Large intestine (tissue), 3 donors: ENCODE measurements around the gene ADGRG3. TPM values are rescaled to one million over a fixed set of nuclear protein-coding genes. Genes with fewer than 3 reads are reported as not detected.

Experiments
- DNase-seq, 2 donors: peaks; one replicate each; pipeline versions ENCODE4 v3.0.0 to v3.0.0-alpha.2; 2013
- H3K27ac ChIP-seq: one replicate; pipeline ENCODE4 v1.5.1; 2013; ENCODE audit warnings: low read length
- H3K27me3 ChIP-seq: 2 replicates; pipeline ENCODE4 v1.6.1; 2013; ENCODE audit warnings: low read length; ENCODE audit not compliant: control insufficient read depth, insufficient read depth
- H3K36me3 ChIP-seq: 2 replicates; pipeline ENCODE4 v1.6.1; 2013; ENCODE audit warnings: low read length; ENCODE audit not compliant: control insufficient read depth, insufficient read depth
- H3K4me1 ChIP-seq: one replicate; pipeline ENCODE4 v1.6.1; 2013; ENCODE audit warnings: low read length; ENCODE audit not compliant: control insufficient read depth, insufficient read depth
- H3K4me3 ChIP-seq: one replicate; pipeline ENCODE4 v1.5.1; 2013; ENCODE audit warnings: low read length
- H3K9me3 ChIP-seq: one replicate; pipeline ENCODE4 v1.6.1; 2013; ENCODE audit warnings: mild to moderate bottlenecking, low read depth, low read length, moderate library complexity; ENCODE audit not compliant: control insufficient read depth
- WGBS: methylation state at CpG from one replicate; pipeline ENCODE4 v1.1.5; 2013; ENCODE audit warnings: low lambda C conversion rate; ENCODE audit not compliant: insufficient coverage; 5-methylcytosine and 5-hydroxymethylcytosine counted together
- polyA plus RNA-seq: library from polyadenylated mRNA; unstranded; fragments of 120-200 nt; gene quantifications from one replicate; pipeline ENCODE4 v1.2.1, GENCODE V29; 2013

The ADGRG3 gene
- polyA plus RNA-seq, 1 donor: 1.7 TPM

GRCh38 chr16:57632568-57632967 is 35.5 kb upstream of the ADGRG3 start:
- Histone ChIP-seq H3K9me3 (no peaks in the 10 kb centered on the region), H3K4me1 (peaks cover 62% of the 10 kb centered on the region), H3K27me3 (no peaks in the 10 kb centered on the region), H3K36me3 (peaks cover 8% of the 10 kb centered on the region), H3K4me3 (no peak overlapping the region), H3K27ac (no peak overlapping the region)
- DNase-seq: no peak
- no CpG with 5 or more reads among the region's 15 CpGs for WGBS

- DNase-seq: no peak
- peak overlapping the region; percentile 93 for H3K27ac ChIP-seq
- no peak overlapping the region for H3K4me3 ChIP-seq
- peaks cover 8% of the 10 kb centered on the region for H3K36me3 ChIP-seq
- no peaks in the 10 kb centered on the region for H3K27me3 ChIP-seq
- no CpG with 5 or more reads among the region's 11 CpGs for WGBS
- H3K9me3 ChIP-seq: no peaks in the 10 kb centered on the region
- H3K4me1 ChIP-seq: peaks cover 59% of the 10 kb centered on the region
These were observed 34.6 kb upstream of the ADGRG3 start for GRCh38 chr16:57633383-57634064.

GRCh38 chr16:57634171-57634570 is 33.9 kb upstream of the ADGRG3 start:
- DNase-seq: no peak
- WGBS: no CpG with 5 or more reads among the region's 4 CpGs
- Histone ChIP-seq H3K4me3 (no peak overlapping the region), H3K27ac (peak overlapping the region; percentile 93), H3K27me3 (no peaks in the 10 kb centered on the region), H3K9me3 (no peaks in the 10 kb centered on the region), H3K36me3 (peaks cover 8% of the 10 kb centered on the region), H3K4me1 (peaks cover 56% of the 10 kb centered on the region)

GRCh38 chr16:57635266-57636097 is 32.6 kb upstream of the ADGRG3 start:
- H3K27ac ChIP-seq: peak overlapping the region; percentile 93
- DNase-seq: peak; percentile 88 to 96
- H3K4me1 ChIP-seq: peaks cover 51% of the 10 kb centered on the region
- H3K27me3 ChIP-seq: no peaks in the 10 kb centered on the region
- H3K9me3 ChIP-seq: no peaks in the 10 kb centered on the region
- H3K36me3 ChIP-seq: peaks cover 8% of the 10 kb centered on the region
- peak overlapping the region; percentile 1 for H3K4me3 ChIP-seq
- no CpG with 5 or more reads among the region's 16 CpGs for WGBS

GRCh38 chr16:57636184-57636583 is 31.9 kb upstream of the ADGRG3 start:
- H3K4me1 ChIP-seq: peaks cover 50% of the 10 kb centered on the region
- H3K27ac ChIP-seq: peak overlapping the region; percentile 93
- WGBS: no CpG with 5 or more reads among the region's 5 CpGs
- H3K4me3 ChIP-seq: no peak overlapping the region
- peaks cover 8% of the 10 kb centered on the region for H3K36me3 ChIP-seq
- no peak for DNase-seq
- H3K9me3 ChIP-seq: no peaks in the 10 kb centered on the region
- H3K27me3 ChIP-seq: no peaks in the 10 kb centered on the region

GRCh38 chr16:57637020-57637419 is 31.1 kb upstream of the ADGRG3 start:
- peaks cover 8% of the 10 kb centered on the region for H3K36me3 ChIP-seq
- H3K9me3 ChIP-seq: no peaks in the 10 kb centered on the region
- H3K27ac ChIP-seq: no peak overlapping the region
- no peak for DNase-seq
- no peaks in the 10 kb centered on the region for H3K27me3 ChIP-seq
- H3K4me3 ChIP-seq: no peak overlapping the region
- peaks cover 49% of the 10 kb centered on the region for H3K4me1 ChIP-seq
- WGBS: no CpG with 5 or more reads among the region's 8 CpGs

- no peak for DNase-seq
- no peak overlapping the region for H3K27ac ChIP-seq
- H3K36me3 ChIP-seq: peaks cover 8% of the 10 kb centered on the region
- H3K27me3 ChIP-seq: no peaks in the 10 kb centered on the region
- H3K4me3 ChIP-seq: no peak overlapping the region
- WGBS: no CpG with 5 or more reads among the region's 8 CpGs
- peaks cover 49% of the 10 kb centered on the region for H3K4me1 ChIP-seq
- no peaks in the 10 kb centered on the region for H3K9me3 ChIP-seq
These were observed 30.7 kb upstream of the ADGRG3 start for GRCh38 chr16:57637424-57637823.

GRCh38 chr16:57637965-57638364 is 30.1 kb upstream of the ADGRG3 start:
- H3K27ac ChIP-seq: no peak overlapping the region
- H3K4me1 ChIP-seq: peaks cover 50% of the 10 kb centered on the region
- WGBS: no CpG with 5 or more reads among the region's 6 CpGs
- H3K36me3 ChIP-seq: peaks cover 9% of the 10 kb centered on the region
- no peaks in the 10 kb centered on the region for H3K27me3 ChIP-seq
- H3K4me3 ChIP-seq: no peak overlapping the region
- H3K9me3 ChIP-seq: no peaks in the 10 kb centered on the region
- no peak for DNase-seq

GRCh38 chr16:57638381-57638780 is 29.7 kb upstream of the ADGRG3 start:
- DNase-seq: no peak

GRCh38 chr16:57639172-57639887 is 28.8 kb upstream of the ADGRG3 start:
- Histone ChIP-seq H3K4me3 (no peak overlapping the region), H3K27ac (no peak overlapping the region), H3K36me3 (peaks cover 12% of the 10 kb centered on the region), H3K9me3 (no peaks in the 10 kb centered on the region), H3K4me1 (peaks cover 51% of the 10 kb centered on the region), H3K27me3 (no peaks in the 10 kb centered on the region)
- peak; percentile 53 to 57 for DNase-seq
- 63% methylated on average over 5 of the region's 23 CpGs for WGBS

More at GRCh38 chr16:57638381-57638780, 29.7 kb upstream of the ADGRG3 start:
- peaks cover 53% of the 10 kb centered on the region for H3K4me1 ChIP-seq
- H3K36me3 ChIP-seq: peaks cover 9% of the 10 kb centered on the region
- WGBS: no CpG with 5 or more reads among the region's 2 CpGs
- H3K4me3 ChIP-seq: no peak overlapping the region
- no peak overlapping the region for H3K27ac ChIP-seq
- H3K27me3 ChIP-seq: no peaks in the 10 kb centered on the region
- no peaks in the 10 kb centered on the region for H3K9me3 ChIP-seq
